ENCODE results near the gene FBXL22.

GRCh38 chr15:63560741-63561448 is 36.3 kb upstream of the FBXL22 start:
- TF ChIP-seq POLR2A (IDR thresholded peaks at IDR 0.05): no peak
- TF ChIP-seq, protein P1, sequence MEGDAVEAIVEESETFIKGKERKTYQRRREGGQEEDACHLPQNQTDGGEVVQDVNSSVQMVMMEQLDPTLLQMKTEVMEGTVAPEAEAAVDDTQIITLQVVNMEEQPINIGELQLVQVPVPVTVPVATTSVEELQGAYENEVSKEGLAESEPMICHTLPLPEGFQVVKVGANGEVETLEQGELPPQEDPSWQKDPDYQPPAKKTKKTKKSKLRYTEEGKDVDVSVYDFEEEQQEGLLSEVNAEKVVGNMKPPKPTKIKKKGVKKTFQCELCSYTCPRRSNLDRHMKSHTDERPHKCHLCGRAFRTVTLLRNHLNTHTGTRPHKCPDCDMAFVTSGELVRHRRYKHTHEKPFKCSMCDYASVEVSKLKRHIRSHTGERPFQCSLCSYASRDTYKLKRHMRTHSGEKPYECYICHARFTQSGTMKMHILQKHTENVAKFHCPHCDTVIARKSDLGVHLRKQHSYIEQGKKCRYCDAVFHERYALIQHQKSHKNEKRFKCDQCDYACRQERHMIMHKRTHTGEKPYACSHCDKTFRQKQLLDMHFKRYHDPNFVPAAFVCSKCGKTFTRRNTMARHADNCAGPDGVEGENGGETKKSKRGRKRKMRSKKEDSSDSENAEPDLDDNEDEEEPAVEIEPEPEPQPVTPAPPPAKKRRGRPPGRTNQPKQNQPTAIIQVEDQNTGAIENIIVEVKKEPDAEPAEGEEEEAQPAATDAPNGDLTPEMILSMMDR (IDR thresholded peaks at IDR 0.05): no peak

Data from adrenal gland (tissue), 5 donors.